Activated T-helper 1 cell treated with Interleukin-2 at 50 U/mL for 16 hours (primary cell): Measurements from ENCODE around the gene RPL14.
A peak's percentile ranks its signal among the peaks of the same experiment; 100 is the strongest.
"Not testable (repeated sequence)": the region's sequence is repeated elsewhere in the genome, so short reads cannot be mapped to it uniquely, and the experiment has no call there.

ENCODE experiments used
- DNase-seq: peaks from one replicate; pipeline ENCODE4 v3.0.0-alpha.2; 2020; ENCODE audit warnings: low read depth

Gene RPL14

DNA sequence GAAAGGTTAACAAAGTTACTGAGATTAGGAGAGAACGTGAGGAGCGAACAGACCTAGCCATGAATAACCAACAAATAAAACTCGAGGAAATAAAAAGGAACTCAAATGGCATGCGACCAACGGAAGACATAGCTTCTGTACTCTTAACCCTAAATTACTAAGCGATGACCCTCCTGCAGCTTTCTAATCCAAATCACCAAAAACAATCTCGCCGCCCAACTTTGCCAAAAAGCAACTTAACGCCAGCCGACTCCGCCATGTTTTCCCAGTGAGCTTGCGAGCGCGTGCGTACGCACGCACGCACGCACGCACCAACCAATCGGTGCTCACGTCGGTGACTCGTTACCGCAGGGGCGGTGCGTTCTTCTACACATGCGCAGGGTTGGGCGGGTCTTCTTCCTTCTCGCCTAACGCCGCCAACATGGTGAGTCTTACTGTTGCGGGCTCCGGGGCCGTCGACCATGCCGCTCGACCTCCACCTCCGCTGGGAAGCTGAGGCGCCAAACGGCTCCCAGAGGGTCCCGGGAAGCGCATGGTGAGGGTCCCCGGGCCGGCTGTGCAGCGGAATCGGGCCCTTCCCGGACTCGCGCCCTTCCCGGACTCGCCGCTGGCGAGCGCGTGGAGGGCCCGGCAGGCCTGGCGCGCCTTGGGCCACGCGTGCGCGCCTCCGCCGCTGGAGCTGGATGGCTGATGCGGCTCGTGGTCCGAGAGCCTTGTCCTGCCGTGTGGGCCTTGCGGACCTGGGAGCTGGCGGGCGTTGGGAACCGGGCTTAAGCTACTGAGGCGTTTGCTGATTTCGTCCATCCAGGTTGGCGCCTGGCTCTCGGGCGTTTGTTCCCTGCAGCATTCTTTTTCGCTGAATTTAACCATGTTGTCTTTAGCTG, at the start of gene RPL14:
Gene RPL14, plus strand, starts transcription at position 400 of the 884 bp plus-strand sequence. Its CDS starts 133 bp downstream, at position 533.
- DNase-seq: peak; percentile 89

DNA sequence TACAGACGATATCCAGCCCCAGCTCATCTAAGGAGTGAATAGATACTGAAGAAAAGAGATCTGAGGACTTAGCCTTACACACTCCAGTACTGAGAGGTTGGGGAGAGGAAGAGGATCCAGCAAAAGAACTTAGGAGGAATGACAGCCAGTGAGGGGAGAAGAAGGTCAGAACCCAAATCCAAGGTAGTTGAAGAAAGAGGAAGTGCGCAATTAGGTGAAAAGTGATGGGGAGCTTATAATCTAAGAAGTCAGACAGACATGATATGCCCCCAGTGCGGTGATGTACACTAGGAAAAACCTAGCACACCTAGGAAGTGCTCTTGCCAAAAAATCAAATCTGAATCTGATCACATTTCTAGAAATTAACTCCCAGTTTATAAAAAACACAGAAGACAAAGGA, 49.5 kb upstream of the RPL14 start:
- DNase-seq: no peak

DNA sequence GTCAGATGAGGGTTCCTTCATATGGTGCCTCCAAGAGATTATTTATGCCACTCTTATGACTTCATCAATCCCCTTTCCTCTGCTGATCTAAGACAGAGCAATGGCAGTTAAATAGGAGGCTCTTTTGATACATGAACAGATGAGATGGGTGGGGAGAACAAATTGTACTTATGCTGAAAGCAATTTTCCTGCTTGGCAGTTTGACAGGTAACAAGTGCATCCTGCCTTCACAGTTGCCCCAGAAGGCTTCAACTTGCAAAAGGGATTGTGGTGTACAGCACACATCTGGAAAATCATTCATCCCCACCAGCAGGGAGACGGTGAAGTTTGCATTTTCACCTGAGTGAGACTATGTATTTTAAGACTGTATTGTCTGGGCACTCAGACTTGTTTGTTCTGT, 42.9 kb upstream of the RPL14 start:
- DNase-seq: no peak

DNA sequence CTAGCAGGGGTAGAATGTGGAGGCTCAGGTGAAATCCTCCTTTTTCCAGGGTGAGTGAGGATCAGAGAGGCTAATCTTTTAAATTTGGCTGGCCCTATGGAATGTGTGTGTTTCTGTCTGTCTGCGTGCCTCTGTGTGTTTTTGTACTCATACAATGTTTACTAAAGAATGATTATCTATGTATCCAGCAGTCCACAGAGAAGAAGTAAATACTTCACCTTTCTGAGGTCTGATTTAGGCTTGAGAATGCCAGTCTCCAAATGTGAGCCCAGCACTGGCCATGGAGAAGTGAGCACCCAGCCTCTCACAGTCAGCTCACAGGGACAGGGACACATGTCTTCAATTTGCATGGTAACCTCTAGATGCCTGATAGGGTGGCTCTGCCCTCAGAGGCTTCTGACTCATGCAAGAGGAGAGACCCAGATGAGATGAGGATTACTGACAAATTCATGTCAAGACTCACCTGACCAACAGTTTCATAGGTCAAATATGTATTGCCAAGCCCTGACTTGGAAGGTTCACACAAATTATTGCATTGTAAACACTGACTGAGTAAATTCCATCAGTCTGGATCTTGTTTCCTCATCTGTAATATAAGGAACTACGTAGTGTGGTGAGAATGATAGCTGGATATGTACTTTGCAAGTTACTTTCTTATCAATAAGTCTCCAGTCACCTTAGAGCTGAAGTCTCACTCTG, 39.1 kb upstream of the RPL14 start:
- no peak for DNase-seq

DNA sequence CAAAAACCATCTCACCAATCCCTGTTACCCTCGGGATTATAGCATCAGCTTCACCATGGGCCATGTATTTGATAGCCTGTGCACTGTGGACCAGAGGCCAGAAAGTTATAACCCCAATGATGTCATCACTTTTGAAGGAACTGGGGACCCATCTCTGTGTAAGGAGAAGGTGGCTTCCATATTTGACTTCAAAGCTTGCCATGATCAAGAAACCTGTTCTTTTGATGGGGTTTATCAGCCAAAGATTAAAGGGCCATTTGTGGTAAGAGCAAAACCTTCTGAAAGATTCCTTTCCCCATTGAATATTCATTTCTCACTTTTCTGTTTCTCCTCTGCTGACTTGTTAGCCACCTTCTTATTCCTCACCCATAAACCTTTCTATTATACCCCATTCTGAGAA, 34.3 kb upstream of the RPL14 start:
- no peak for DNase-seq

DNA sequence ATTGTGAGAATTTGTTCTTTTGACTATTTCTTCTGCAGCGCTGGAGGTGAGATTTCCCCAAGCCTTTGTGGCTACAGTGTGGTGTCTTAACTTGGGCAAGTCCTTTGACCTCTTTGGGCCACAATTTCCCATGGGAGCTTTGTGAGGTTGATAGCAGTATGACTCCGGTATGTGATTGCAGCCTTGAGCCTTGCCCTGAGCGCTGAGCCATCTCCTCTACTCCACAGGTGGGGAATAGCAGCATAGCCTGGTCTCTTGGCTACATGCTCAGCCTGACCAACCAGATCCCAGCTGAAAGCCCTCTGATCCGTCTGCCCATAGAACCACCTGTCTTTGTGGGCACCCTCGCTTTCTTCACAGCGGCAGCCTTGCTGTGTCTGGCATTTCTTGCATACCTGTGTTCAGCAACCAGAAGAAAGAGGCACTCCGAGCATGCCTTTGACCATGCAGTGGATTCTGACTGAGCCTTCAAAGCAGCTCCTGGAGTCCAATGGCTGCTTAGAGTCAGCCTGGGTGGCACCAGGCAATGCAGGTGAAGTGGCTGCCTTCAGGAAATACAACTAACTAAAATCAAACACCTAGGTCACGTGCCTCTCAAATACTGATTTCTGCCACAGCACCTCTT, 30.0 kb upstream of the RPL14 start:
- no peak for DNase-seq

DNA sequence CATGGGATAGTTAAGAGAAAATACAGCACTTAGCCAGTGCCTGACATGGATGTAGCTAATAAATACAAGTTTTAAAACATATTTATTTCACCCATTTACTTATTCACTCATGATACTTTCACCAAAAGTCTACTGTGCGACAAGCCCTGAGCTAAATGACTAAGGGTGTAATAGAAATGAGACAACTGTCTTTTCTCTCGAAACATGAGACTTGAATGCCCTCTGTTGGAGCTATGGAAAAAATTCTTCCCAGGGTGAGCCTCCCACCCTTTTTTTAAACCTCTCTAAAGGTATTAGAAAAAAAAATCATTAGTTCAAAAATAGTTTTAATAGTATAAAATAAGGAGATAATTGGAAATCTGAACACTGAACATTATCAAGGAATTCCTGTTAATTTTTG, 24.3 kb upstream of the RPL14 start:
- no peak for DNase-seq

DNA sequence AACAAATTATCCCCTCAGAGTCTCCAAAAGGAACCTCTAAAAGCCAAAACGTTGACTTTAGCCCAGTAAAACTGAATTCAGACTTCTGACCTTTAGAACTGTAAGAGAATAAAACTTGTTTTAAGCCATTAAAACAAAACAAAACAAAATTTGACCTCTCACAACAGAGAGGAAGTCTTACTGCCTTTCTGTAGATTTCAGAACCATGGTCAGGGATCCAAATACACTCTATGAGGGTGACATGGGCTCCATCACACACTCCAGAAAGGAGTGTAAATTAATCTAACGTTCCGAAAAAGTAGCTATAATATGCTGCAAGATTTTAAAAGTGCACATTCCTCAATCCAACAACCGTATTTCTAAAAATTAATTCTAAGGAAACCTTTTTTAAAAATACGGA, 19.2 kb upstream of the RPL14 start:
- no peak for DNase-seq

DNA sequence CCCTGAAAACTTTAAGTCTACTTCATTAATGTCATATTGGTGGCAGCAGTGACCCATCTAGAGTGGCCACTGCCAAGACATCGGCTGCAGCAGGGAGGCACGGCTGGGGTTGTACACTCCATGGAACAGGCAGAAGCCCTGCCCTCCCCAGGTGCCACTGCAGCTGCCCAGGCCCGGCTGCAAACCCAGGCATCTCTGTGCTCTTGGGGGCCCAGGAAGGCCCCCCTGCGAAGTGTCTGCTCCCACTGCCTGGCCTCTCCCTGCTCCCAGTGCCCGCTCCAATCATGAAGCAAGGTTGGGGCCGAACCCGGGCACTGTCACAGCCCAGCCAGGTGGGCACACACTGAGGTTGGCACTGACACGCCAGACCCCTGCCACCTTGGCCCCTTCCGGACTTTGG, 12.1 kb upstream of the RPL14 start:
- DNase-seq: no peak

DNA sequence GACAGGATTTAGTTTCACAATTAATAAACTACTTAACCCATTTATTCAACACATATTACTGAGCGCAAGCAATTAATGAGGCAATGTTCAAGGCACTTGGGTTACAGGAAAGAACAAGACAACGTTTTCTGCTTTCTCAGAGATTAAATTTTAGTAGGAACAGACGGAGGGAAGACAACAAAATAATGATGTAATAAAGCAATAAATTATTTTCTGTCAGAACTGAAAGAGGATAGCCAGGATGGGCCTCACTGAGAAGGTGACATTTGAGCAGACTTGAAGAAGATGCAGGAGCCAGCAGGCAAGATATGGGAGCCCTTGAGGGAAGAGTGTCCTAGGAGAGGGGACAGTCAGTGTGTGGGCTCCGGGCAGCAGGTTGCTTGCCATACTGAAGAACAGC, 11.3 kb upstream of the RPL14 start:
- DNase-seq: no peak

DNA sequence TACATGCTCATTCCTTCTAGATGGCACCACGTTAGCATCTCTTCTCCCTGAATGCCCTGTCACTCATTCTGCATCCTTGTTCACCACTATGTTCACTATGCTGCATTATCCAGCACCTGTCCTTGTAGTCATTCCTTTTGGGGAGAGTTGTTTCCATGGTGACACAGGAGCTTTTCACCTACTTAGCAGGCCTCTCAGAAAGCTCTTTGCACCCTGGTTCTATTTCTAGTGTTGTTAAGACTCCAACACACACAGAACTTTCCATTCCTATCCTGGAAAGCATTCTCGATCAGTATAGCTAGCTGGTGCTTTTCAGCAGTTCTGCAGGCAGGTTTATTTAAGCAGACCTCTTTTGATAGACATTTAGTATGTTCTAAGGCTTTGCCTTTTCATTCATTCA, 6.7 kb upstream of the RPL14 start:
- no peak for DNase-seq

DNA sequence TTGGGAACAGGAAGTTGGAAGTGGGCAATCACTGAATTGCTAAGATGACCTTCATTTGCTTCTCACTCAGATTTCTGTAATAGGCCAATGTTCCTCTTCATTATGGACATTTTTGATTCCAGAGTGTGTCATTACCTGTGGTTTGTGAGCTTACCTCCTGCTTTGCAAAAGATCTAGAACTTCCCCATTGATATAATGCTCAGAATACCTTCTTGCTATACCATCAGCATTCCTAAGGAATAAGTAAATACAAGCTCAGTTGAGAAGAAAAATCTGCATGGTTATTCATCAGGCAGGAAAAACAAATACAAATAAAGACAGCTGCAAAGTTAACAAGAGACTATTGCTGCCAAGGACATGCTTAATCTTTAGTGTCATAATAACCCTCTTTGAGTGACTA, 5.6 kb upstream of the RPL14 start:
- no peak for DNase-seq

DNA sequence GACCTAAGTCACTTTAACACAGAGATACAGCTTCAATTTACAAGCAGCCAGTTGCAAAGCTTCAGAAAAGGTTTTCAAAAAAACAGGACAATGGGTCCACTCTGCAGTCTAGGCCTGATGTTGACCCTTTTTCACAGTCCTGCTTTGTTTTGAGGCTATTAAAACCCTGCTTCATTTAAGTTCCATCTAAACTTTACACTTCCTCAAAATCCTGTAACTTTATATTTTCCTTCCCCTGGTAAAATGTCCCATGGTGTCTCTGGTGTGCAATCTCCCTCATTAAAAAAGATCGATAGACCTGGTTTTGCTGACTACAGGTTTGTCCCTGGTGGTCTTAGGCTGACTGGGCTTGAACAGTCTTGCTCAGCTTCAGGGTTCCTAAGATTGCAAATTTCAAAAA, 5.1 kb upstream of the RPL14 start:
- no peak for DNase-seq

DNA sequence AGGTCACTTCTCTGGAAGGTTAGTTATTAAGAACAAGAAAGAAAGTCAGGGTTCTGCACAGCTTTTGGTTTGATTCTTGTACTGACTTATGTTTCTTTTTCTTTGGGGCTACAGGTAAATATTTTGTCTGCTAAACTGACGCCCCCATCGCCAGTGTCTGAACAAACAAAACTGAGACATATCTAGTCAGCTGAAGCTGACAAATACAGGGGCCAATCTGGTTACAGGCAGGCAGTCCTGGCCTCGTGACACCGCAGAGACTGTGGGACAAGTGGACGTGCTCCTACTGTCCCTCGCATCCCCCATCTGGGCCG, 4.6 kb upstream of the RPL14 start:
- no peak for DNase-seq

DNA sequence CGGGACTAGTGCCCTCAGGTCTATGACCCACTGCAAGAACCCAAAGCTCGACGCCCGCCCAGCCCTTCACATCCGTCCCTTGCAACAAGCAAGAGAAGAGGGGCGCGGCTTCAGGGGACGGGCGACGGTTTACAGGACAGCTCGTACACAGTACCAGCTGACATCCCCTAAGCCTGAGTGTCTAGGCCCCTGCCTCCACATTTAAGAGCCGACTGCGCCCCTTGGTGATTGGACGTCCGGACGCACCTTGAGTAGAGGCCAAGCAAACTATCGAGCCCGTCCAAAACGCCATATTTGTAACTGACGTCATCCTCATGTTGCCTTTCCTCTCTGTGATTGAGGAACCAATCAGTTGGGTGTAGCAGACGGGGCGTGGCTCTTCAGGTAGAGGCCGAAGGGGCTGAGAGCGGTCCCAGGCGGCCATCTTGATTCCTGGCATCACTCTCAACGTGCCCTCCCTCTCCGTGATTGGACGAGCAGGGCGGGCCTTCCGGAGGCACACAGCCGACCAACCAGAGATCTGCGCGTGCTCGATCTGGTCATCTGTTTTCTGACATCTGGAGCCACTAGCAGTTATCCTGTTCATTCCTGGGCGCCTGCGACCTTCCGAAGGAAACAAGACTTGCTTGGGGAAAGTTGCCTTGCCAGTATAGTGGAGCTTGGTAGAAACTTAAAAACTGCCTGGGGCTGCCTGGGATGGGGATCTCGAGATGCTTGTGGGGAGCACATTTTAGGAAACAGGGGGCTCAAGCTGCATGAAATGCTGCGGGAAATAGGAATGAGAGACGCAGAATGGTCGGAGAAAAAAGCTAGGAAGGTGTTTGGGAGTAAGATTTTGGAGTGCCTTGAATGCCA, 4.0 kb upstream of the RPL14 start:
- DNase-seq: peak; percentile 92

DNA sequence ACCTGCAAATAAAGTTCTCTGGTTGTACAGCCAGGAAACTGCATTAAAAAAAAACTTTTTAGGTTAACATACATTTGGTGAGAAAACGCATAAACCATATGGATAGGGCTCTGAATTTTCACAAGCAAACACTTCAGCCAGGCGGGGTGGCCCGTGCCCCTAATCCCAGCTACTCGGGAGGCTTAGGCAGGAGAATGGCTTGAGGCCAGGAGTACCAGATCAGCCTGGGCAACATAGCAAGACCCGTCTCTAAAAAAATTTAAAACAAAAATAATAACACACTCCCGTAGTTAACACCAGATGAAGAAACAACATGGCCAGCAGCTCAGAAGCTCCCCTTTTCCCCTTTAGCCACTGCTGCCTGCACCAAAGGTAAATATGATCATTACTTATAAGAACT, 3.2 kb upstream of the RPL14 start:
- DNase-seq: no peak

DNA sequence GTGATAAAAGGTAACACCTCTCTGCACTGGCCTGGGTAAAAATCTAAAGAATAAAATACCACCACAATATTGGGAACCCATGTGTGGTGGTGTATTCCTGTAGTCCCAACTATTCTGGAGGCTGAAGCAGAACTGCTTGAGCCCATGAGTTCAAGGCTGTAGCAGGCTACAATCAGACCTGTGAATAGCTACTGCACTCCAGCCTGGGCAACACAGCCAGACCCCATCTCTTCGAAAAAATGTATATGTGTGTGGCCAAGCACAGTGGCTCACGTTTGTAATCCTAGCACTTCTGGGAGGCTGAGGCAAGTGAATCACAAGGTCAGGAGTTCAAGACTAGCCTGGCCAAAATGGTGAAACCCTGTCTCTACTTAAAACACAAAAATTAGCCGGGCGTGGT, 1.8 kb upstream of the RPL14 start:
- DNase-seq: no peak

DNA sequence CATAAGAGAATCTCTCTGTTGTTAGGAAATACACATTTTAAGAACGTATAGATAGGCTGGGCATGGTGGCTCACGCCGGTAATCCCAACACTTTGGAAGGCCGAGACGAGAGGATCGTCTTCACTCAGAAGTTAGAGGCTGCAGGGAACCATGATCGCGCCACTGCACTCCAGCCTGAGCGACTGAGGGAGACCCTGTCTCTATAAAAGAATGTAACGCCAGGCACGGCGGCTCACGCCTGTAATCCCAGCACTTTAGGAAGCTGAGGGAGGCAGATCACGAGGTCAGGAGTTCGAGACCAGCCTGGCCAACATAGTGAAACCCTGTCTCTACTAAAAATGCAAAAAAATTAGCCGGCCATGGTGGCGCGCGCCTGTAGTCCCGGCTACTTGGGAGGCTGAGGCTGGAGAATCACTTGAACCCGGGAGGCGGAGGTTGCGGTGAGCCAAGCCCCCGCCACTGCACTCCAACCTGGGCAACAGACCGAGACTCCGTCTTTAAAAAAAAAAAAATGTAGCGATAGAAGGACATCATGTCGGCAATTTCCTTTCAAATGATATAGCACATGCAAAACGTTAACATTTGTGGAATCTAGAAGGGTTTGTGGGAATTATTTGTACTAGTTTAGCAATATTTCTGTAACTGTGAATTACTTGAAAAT, 730 bp upstream of the RPL14 start:
- no peak for DNase-seq

DNA sequence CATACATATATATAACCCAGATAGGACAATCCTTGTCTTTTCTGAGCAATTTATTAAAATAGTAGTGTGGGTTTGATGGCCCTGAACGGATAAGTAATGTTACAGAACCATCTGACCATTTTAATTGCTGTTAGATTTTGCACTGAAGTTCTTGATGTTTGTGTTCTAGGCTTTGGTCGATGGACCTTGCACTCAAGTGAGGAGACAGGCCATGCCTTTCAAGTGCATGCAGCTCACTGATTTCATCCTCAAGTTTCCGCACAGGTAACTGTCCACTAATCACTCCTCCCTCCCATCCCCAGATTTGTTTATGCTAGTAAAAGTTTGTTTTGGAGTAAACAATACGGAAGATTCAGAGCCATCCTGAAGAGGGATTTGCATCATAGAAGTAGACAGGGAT, 1.3 kb downstream of the RPL14 start:
- DNase-seq: no peak

DNA sequence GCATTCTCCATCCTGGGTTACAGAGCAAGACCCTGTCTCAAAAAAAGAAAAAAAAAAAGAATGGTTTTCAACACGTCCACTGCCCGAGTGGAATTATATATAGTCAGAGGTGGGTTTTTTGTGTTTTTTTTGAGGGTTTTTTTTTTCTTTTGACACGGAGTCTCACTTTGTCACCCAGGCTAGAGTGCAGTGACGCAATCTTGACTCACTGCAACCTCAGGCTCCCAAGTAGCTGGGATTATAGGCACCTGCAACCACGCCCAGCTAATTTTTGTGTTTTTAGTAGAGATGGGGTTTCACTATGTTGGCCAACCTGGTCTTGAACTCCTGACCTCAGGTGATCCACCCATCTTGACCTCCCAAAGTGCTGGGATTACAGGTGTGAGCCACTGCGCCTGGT, 3.3 kb downstream of the RPL14 start:
- DNase-seq: not testable (repeated sequence)

DNA sequence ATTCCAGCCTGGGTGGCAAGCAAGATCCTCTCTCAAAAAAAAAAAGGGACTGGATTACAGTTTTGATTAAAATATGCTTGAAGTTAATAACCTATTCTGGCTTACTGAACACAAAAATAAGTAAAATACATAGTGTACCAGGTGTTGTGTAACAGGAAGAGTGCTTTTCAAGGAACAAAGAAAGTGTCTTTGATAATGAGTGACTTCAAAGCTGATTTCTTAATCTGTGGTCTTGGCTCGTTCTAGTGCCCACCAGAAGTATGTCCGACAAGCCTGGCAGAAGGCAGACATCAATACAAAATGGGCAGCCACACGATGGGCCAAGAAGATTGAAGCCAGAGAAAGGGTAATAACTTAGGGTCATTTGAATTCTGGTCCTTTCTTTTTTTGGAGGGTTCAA, 4.0 kb downstream of the RPL14 start:
- no peak for DNase-seq

DNA sequence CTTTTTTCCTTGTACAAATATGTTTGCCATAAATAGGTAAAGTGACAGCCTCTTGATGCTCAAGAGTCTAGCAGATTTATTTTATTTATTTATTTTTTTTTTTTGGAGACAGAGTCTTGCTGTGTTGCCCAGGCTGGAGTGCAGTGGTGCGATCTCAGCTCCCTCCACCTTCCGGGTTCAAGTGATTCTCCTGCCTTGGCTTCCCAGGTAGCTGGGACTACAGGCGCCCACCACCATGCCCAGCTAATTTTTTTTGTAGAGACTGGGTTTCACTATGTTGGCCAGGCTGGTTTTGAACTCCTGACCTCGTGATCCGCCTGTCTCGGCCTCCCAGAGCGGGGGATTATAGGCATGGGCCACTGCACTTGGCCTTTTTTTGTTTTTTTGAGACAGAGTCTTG, 5.7 kb downstream of the RPL14 start:
- DNase-seq: not testable (repeated sequence)
